ENCODE results near the gene CEP170.
A peak's percentile ranks its signal among the peaks of the same experiment; 100 is the strongest.
"Not testable (repeated sequence)": the region's sequence is repeated elsewhere in the genome, so short reads cannot be mapped to it uniquely, and the experiment has no call there.

Gene CEP170

DNA sequence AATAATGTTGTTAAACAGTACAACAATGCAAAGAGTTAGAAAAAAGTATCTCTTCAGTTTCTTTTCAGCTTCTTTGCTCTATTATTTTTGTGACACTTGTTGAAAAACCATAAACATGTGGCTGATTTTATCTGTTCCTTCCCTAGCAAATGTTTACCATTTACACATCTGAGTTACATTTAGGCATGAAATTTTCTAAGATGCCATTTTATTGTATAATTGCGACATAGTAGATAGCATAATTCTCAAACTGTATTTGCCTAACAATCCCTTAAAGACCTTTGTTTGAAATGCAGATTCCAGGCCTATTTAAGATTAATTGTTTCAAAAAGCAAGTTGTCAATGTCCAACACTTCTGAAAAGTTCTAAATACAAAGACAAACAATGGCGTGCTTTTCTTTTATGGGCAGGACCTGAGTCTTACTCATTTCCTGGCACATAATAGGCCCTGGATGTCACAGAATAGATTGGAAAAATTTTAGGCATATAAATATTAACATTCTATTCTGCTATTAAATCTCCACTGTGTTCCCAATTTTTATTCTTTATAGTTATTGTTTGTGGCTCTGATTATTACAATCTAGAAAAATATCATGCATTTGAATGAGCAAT, 81.2 kb downstream of the CEP170 start:
- peak; percentile 38 for DNase-seq (ENCODE audit: low read depth)

DNA sequence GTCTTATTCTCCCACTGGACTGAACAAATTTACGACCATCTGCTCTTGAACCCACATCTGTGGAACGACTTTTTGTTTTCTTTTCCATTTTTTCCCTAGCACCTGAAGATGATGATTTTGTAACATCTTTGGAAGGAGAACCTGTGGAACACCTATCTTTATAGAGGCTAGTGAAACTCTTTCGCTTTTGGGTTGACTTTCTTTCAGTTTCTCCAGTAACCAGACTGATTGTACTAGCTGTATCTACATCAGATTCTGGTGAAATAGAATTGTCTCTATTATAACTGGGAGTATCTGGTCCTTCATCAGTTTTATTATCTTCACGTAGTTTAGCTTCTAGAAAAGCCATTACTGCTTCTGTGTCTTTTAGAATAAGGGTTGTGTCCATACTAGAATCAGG, 90.2 kb downstream of the CEP170 start:
- not testable (repeated sequence) for DNase-seq (ENCODE audit: low read depth)

DNA sequence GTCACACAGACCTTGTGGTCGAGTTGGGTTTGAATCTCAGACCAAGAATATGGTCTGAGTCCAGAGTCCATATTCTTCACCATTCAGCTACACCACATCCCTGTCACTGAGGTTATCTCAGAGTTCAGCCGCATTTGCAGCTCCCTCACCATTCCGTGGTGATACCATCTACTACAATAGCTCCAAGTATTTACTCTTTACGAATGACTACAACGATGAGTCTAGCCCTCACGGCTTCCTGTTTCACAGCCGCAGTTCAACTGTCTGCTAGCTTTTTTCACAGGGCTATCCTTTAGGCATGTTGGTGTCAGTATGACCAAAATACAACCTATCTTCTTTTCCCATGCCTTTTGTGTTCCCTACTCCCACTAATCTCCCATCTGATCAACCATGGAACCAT, 104.2 kb downstream of the CEP170 start:
- not testable (repeated sequence) for DNase-seq (ENCODE audit: low read depth)

DNA sequence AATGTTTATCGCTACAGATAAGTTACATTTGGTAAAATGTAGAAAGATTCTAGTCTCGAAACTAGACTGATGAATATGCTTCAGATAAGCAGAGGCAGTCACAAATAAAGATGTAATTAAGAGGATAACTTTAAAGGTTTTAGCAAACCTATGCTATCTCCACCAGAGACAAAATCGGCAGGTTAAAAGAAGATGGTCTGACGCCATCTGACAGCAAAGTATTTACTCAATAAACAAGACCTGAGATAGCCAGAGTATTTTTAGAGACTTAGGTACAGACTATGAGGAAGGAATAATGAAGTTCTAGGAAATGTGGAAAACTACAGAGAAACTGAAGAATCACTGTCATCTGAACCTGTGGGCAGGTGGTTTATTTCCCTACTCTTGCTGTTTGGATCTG, 106.0 kb downstream of the CEP170 start:
- DNase-seq (ENCODE audit: low read depth) = not testable (repeated sequence)

DNA sequence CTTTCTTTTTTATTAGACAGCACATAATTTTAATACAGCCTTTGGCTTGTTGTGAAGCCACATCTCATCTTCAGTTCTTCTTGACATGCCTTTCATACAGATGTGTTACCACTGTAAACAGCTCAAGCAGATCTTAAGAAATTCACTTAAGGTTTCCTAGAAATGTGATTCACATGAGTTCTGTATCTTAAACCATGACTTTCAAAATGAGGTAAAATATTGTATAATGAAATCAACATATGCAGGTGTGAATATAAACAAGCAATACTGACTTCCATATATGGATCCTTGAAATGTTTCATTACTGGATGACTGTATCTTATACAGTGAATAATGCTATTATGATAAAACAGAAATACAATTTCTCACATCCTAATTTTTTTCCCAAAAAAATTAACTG, 107.7 kb downstream of the CEP170 start:
- not testable (repeated sequence) for DNase-seq (ENCODE audit: low read depth)

DNA sequence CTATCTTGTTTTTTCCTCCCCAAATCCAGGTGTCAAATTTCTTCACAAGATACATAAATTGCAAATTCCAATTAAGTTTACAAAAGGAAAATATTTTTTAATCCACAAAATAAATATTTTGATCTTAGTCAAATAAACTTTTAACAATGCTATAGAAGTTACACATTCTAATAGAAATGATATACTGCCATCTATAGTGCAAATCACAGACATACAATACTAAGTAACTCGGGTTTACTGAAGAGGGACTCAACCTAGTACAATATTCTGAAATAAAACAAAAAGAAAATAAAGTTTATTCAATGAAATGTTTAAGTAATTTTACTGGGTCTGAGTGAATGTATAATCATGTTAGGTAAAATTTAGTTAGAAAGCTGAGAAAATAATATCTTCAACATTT, 114.6 kb downstream of the CEP170 start:
- DNase-seq (ENCODE audit: low read depth) = not testable (repeated sequence)

DNA sequence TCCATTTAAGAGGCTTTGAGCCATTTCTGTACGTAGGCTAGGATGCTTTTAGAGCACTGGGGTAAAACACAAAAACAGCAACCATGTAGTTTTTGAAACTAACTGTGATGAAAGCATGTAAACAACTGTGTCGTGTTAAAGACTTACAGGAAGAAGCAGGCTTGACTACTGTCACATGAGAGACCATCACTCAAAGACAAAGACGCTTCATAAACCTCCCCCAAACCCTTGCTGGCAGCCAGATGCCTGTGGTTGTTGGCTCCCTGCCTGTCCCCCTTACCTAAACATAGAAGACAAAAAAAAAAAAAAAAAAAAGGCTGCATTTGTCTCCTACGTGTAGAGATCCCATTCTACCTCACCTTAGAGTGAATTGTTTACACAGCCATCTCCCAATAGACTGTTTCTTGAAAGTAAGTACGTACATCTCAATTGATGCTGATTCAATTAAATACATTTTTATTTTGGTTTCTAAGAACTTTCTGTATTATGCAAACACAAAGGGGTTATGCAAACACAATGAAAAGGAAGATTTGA, 132.1 kb downstream of the CEP170 start:
- DNase-seq (ENCODE audit: low read depth) = not testable (repeated sequence)

DNA sequence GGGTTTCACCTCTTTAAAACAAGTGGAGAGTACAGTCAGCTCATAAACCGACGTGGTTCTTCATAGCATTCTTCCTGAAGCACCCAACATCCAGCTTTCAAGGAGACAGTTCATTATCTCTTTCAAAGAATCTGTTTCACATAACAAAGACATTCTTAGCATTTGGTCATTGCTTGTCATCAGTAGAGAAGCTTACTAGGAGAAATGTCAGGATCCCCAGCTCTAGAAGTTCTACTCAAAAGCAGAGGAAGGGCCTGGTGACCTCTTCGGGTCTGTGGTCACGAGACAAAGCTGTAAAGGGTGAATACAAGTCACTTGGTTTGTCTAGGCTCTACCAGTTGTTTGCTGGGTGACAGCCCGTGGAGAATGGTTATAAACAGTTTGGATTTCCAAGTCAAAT, 133.1 kb downstream of the CEP170 start:
- not testable (repeated sequence) for DNase-seq (ENCODE audit: low read depth)

DNA sequence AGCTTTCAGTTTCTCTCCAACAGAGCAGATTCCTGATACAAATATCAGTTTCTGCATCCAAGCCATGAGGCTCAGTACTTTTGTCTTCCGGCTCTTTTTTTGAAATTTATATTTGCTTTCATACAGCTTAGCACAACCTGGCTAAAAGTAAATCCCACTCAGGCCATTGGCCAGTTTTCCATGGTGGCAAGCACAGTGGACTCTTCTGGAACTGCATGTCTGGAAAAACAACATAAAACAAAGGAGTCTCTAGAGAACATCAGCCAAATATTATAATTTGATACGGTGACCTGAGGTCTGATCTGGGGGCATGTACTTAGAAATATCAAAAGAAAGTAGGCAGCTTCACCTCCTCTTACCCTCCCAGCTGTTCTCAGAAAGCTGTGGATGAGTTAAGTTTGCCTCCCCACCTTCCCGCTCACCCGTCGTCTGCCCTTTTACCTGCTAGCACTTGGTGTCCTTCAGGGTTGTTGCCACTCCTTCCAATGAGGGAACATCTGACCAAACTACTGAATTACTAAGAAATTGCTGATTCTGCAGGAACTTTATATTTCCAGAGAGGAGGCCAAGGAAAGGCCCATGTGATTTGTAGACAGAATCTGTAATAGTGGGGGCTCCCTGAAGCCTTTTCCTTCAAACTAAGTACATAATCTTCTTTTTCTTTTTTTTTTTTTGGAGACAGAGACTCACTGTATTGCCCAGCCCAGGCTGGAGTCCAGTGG, 136.3 kb downstream of the CEP170 start:
- not testable (repeated sequence) for DNase-seq (ENCODE audit: low read depth)

DNA sequence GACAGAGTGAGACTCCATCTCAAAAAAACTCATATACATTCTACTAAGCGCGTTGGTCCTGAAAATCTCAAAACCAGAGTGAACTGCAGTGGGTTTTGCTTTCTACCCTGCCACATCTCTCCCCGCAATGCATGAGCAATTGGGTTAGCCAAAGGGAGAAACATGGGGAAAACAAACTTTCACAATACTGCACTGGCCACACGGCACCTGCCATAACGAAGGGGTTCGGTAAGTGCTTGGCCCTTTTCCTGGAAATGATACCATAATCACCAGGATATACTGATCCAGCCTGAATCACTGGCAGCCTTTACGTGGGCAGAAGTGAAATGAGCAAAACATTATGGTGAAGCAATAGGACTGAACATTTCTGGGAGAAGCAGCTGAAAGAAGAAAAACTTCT, 138.9 kb downstream of the CEP170 start:
- not testable (repeated sequence) for DNase-seq (ENCODE audit: low read depth)

DNA sequence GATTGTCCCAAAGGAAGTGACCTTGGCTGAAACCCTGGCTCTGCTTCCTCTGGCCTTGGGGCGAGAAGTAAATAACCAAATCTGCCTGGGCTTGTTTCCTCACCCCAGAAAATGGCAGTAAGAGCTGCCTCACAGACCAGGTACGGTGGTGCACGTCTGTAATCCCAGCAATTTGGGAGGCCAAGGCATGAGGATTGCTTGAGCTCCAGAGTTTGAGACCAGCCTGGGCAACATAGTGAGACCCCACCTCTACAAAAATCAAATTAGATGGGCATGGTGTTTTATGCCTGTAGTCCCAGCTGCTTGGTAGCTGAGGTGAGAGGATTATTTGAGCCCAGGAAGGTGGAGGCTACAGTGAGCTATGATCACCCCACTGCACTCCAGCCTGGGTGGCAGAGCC, 140.3 kb downstream of the CEP170 start:
- not testable (repeated sequence) for DNase-seq (ENCODE audit: low read depth)

DNA sequence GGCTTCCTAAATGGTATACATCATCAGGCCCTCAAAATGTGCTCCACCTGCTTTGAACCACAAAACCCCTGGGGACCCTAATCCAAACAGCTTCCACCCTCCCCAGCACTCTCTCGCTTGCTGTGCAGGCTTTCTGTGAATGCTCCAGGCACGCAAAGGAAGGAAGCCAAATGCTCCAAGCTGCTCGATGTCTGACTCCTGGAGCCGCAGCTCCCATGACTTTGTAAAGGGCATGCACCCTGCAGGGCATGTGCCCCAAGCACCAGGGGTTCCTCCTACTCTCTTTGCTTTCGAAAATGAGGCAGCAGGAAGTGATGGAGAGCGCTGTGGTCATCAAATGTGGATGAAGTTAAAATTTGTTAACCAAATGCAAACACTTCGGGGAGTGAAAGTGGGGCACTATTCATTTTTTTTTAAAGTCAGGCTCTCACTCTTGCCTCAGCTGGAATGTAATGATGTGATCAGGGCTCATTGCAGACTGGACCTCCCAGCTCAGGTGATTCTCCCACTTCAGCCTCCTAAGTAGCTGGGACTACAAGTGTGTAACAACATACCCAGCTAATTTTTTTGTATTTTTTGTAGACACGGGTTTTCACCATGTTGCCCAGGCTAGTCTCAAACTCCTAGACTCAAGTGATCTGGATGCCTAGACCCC, 140.9 kb downstream of the CEP170 start:
- DNase-seq (ENCODE audit: low read depth) = peak; percentile 57

DNA sequence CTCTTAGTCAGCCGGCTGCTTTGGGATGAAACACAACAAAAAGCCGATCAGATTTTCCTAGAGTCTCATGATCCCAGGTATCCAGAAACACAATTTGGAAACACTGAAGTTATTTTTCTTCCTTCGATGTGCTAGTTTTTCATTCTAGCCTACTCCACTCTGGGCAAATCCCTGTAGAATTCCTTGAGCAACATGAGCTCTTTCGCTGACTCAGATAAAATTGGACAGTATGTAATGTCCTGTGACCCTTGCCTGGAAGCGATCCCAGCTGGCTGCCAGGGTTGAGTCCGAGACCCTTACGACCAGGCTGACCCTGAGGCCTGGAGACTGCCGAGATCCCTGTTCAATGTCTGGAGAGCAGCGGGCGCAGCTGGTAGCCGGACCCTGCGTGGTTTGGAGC, 147.9 kb downstream of the CEP170 start:
- DNase-seq (ENCODE audit: low read depth) = not testable (repeated sequence)

DNA sequence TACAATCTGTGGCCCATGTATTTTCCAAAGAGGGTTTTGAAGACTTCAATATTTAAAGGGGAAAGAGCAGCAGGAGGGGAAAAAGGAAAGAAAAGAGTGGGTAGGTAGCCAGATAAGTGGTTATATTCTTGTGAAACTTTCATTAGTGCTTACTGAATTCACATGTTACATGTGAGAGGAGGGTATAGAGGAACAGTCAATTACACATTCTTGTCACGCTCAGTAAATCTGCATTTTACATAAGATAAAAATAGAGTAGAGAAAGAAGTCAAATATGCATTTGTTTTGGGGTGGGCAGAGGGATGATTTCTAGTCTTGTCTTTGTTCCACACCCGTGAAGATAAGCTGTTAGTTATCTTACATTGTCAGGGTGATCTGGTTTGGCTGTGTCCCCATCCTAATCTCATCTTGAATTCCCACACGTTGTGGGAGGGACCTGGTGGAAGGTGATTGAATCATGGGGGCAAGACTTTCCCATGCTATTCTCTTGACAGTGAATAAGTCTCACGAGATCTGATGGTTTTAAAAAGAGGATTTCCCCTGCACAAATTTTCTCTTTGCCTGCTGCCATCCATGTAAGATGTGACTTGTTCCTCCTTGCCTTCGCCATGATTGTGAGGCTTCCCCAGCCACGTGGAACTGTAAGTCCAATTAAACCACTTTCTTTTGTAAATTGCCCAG, 149.3 kb downstream of the CEP170 start:
- not testable (repeated sequence) for DNase-seq (ENCODE audit: low read depth)

DNA sequence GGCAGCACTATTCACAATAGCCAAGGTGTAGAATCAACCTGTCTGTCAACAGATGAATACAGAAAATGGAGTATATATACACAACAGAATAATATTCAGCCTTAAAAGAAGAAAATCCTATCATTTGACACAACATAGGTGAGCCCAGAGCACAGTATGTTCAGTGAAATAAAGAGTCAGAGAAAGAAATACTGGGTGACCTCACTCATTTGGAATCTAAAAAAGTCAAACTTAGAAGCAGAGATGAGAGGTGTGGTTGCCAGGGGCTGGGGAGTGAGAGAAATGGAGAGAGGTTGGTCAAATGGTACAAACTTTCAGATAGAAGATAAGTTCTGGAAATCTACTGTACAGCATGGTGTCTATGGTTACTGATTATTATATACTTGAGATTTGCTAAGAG, 150.0 kb downstream of the CEP170 start:
- DNase-seq (ENCODE audit: low read depth) = not testable (repeated sequence)

DNA sequence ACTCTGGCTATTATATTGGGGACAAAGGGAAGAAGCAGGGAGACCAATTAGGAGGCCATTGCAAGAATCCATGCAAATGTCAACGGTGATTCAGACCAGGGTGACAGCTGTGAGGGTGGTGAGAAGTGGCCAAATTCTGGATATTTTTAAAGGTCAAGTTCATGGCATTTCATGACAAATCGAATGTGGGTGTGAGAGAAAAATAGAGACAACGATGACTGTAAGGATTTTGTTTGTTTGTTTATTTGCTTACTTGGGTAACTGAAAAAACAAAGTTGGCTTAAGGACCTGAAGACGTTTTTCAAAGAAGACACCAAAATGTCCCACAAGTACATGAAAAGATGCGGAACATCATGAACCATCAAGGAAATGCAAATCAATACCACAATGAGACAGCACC, 150.6 kb downstream of the CEP170 start:
- not testable (repeated sequence) for DNase-seq (ENCODE audit: low read depth)

DNA sequence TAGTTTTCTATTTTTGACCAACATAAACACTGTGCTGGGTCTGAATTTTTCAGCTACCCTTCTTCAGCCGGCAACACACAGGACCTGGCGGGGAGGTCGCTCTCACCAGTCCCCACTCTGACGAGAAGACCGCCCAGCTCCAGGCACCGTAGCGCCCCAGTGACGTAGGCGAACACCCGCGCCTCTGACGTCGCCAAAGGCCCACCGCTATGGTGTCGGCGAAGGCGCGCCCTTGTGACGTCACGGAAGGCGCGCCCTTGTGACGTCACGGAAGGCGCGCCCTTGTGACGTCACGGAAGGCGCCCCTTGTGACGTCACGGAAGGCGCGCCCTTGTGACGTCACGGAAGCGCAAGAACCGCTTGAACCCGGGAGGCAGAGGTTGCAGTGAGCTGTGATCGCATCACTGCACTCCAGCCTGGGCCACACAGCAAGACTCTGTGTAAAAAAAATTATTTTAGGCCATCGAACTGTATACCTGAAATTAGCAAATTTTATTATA, 153.5 kb downstream of the CEP170 start:
- peak; percentile 76 for DNase-seq (ENCODE audit: low read depth)

DNA sequence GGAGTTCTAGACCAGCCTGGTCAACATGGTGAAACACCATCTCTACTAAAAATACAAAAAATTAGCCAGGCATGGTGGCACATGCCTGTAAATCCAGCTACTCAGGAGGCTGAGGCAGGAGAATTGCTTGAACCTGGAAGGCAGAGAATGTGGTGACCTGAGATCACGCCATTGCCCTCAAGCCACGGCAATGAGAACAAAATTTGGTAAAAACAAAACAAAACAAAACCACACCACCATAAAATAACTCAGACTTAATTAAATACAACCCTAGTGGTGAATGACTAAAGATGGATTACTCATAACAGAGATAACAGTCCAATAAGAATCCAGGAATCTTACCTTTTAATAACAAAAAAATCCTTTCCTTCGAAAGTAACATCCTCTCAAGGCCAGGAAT, 167.7 kb downstream of the CEP170 start:
- DNase-seq (ENCODE audit: low read depth) = not testable (repeated sequence)
